ENCODE data around the gene CDKN2B. TPM values are rescaled to one million over a fixed set of nuclear protein-coding genes. Genes with fewer than 3 reads are reported as not detected.

CDKN2B gene
- polyA plus RNA-seq, 1 of the 3 experiments (the other 2 are of a cell fraction), result 6.3 TPM

DNA sequence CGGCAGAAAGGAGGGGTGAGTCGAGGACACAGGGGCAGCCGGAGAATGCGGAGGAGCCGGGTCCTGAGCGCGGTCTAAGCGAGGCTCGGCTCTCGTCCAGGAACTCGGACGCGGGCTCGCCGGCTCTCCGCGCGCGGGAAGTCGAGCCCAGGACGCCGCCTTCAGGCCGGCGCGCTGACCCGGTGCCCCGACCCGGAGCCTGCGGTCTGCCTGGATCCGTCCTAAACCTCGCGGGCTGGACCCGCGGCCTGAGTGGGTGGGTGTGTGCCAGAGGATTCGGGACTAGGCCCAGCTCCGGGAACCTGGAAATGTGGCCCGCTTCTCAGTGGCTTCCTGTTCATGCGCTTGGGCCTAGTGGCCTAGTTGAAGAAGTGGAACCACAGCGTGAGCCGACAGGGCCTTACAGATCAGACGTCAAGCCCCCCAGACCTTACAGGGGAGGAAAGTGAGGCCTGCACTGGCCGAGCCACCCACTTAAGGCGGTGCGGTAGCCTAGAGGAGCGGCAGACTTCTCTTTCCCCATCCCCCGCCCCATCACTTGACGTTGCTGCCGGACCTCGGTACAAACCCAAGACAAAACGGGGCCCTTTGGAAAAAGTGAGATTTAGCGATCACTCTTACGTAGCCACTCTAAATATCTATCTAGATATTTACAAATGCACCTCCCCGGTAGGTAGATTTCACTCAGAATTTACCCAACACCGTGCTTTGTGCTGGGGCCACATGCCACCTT is 13.3 kb downstream of the CDKN2B start:
- Histone ChIP-seq H3K4me3 (ENCODE audit: low read depth in 2 of 2, low read length in 1 of 2) (peak overlapping the region; percentile 89 to 92), H3K36me3 (replicated peaks in 1 of 2; ENCODE audit: control insufficient read depth in 1 of 2, insufficient read depth in 2 of 2, low read length in 1 of 2) (no peaks in the 10 kb centered on the region), H3K9ac (peak overlapping the region; percentile 75), H3K9me2 (no peaks in the 10 kb centered on the region), H4K20me1 (ENCODE audit: insufficient read depth) (no peaks in the 10 kb centered on the region), H3F3A (replicated peaks; ENCODE audit: insufficient read depth) (peaks cover 6% of the 10 kb centered on the region), H3K4me2 (peak overlapping the region; percentile 94), H2AFZ (ENCODE audit: low read depth) (peak overlapping the region; percentile 99), H3K4me1 (ENCODE audit: control insufficient read depth in 1 of 2, insufficient read depth in 2 of 2, low read depth in 1 of 2, low read length in 1 of 2) (peaks cover 0 to 6% of the 10 kb centered on the region in 2 experiments; a peak in 2 of 4 replicates), H3K9me3 (no peaks in the 10 kb centered on the region), H3K79me2 (ENCODE audit: insufficient read depth) (no peaks in the 10 kb centered on the region; the same call in 1 of the 2 replicates), H3K27ac (ENCODE audit: low read depth in 2 of 2, low read length in 1 of 2) (peak overlapping the region; percentile 30 to 72; a peak in 2 of 4 replicates), H3K27me3 (ENCODE audit: insufficient read depth) (no peaks in the 10 kb centered on the region)
- POLR2A ChIA-PET, result interaction anchor here (0.6 kb wide), 1 partner anchor 188 kb away, joined by 3 read pairs; no protein-coding TSS in a partner anchor
- CTCF ChIA-PET, result interaction anchor here (1.3 to 5.9 kb wide), 5 partner anchors 10 to 182 kb away, joined by 3 to 60 read pairs (median 5); partner anchors contain the start of gene CDKN2B
- WGBS (ENCODE audit: low lambda C conversion rate), result 51% methylated on average over 29 of the region's 54 CpGs
- 0 out of 2 replicates have a peak, but pooled peaks have one; percentile 2 for TF ChIP-seq NFIC (IDR thresholded peaks at IDR 0.05; ENCODE audit: borderline replicate concordance)
- TF ChIP-seq CTCF (IDR thresholded peaks at IDR 0.05), result peak; percentile 28; the same call in 1 of the 2 replicates
- no peak for TF ChIP-seq NRF1 (IDR thresholded peaks at IDR 0.05; ENCODE audit: low read depth, low read length)
- peak; percentile 68 for DNase-seq

- CTCF ChIA-PET, result interaction anchor here (1.3 to 5.9 kb wide), 5 partner anchors 10 to 181 kb away, joined by 3 to 60 read pairs (median 5); partner anchors contain the start of gene CDKN2B
- no peaks in the 10 kb centered on the region; the same call in 1 of the 2 replicates for H3K79me2 ChIP-seq (ENCODE audit: insufficient read depth)
- H3K4me3 ChIP-seq (ENCODE audit: low read depth in 2 of 2, low read length in 1 of 2), result peak overlapping the region; percentile 89 to 92
Observed at GRCh38 chr9:21995006-21995665, 14.0 kb downstream of the CDKN2B start.

More at GRCh38 chr9:21995006-21995665, 14.0 kb downstream of the CDKN2B start:
- no peaks in the 10 kb centered on the region for H4K20me1 ChIP-seq (ENCODE audit: insufficient read depth)
- H3K4me2 ChIP-seq, result peak overlapping the region; percentile 94
- whole genome bisulfite sequencing (ENCODE audit: low lambda C conversion rate), result 2% methylated on average over 42 of the region's 56 CpGs
- peaks cover 6% of the 10 kb centered on the region for H3F3A ChIP-seq (replicated peaks; ENCODE audit: insufficient read depth)
- peak overlapping the region; percentile 64 to 72; a peak in 3 of 4 replicates for H3K27ac ChIP-seq (ENCODE audit: low read depth in 2 of 2, low read length in 1 of 2)
- H3K36me3 ChIP-seq (replicated peaks in 1 of 2; ENCODE audit: control insufficient read depth in 1 of 2, insufficient read depth in 2 of 2, low read length in 1 of 2), result no peaks in the 10 kb centered on the region
- TF ChIP-seq, protein P1, sequence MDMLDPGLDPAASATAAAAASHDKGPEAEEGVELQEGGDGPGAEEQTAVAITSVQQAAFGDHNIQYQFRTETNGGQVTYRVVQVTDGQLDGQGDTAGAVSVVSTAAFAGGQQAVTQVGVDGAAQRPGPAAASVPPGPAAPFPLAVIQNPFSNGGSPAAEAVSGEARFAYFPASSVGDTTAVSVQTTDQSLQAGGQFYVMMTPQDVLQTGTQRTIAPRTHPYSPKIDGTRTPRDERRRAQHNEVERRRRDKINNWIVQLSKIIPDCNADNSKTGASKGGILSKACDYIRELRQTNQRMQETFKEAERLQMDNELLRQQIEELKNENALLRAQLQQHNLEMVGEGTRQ (IDR thresholded peaks at IDR 0.05; ENCODE audit: borderline replicate concordance, low read depth, low read length), result no peak
- TF ChIP-seq TAF1 (IDR thresholded peaks at IDR 0.05; ENCODE audit: borderline replicate concordance, low read depth, low read length), result no peak
- TF ChIP-seq SIN3A (IDR thresholded peaks at IDR 0.05; ENCODE audit: borderline replicate concordance, low read depth, low read length), result peak; percentile 8; the same call in 1 of the 2 replicates
- TF ChIP-seq NFIC (IDR thresholded peaks at IDR 0.05; ENCODE audit: borderline replicate concordance), result 0 out of 2 replicates have a peak, but pooled peaks have one; percentile 3
- 0 out of 2 replicates have a peak, but pooled peaks have one; percentile 11 for TF ChIP-seq TCF12 (IDR thresholded peaks at IDR 0.05)
- TF ChIP-seq MXI1 (IDR thresholded peaks at IDR 0.05; ENCODE audit: low read depth, low read length), result peak; percentile 76
- TF ChIP-seq, protein P2, sequence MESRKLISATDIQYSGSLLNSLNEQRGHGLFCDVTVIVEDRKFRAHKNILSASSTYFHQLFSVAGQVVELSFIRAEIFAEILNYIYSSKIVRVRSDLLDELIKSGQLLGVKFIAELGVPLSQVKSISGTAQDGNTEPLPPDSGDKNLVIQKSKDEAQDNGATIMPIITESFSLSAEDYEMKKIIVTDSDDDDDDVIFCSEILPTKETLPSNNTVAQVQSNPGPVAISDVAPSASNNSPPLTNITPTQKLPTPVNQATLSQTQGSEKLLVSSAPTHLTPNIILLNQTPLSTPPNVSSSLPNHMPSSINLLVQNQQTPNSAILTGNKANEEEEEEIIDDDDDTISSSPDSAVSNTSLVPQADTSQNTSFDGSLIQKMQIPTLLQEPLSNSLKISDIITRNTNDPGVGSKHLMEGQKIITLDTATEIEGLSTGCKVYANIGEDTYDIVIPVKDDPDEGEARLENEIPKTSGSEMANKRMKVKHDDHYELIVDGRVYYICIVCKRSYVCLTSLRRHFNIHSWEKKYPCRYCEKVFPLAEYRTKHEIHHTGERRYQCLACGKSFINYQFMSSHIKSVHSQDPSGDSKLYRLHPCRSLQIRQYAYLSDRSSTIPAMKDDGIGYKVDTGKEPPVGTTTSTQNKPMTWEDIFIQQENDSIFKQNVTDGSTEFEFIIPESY (IDR thresholded peaks at IDR 0.05; ENCODE audit: borderline replicate concordance, low read depth), result no peak
- TF ChIP-seq USF1 (IDR thresholded peaks at IDR 0.05; ENCODE audit: borderline replicate concordance, low read depth), result no peak
- TF ChIP-seq CTCF (IDR thresholded peaks at IDR 0.05), result 0 out of 2 replicates have a peak, but pooled peaks have one; percentile 3
- TF ChIP-seq, protein P3, sequence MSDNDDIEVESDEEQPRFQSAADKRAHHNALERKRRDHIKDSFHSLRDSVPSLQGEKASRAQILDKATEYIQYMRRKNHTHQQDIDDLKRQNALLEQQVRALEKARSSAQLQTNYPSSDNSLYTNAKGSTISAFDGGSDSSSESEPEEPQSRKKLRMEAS (IDR thresholded peaks at IDR 0.05; ENCODE audit: low read depth), result peak; percentile 42
- H3K4me1 ChIP-seq (ENCODE audit: control insufficient read depth in 1 of 2, insufficient read depth in 2 of 2, low read depth in 1 of 2, low read length in 1 of 2), result peaks cover 0 to 6% of the 10 kb centered on the region in 2 experiments; a peak in 2 of 4 replicates
- H2AFZ ChIP-seq (ENCODE audit: low read depth), result peak overlapping the region; percentile 99
- no peaks in the 10 kb centered on the region for H3K9me2 ChIP-seq
- POLR2A ChIA-PET, result interaction anchor here (0.6 to 1.3 kb wide), 2 partner anchors 14 to 188 kb away, joined by 3 read pairs; partner anchors contain the start of gene CDKN2B
- no peaks in the 10 kb centered on the region for H3K27me3 ChIP-seq (ENCODE audit: insufficient read depth)
- peak; percentile 79 for DNase-seq
- no peaks in the 10 kb centered on the region for H3K9me3 ChIP-seq
- H3K9ac ChIP-seq, result peak overlapping the region; percentile 75

All from SK-N-SH (cell line).